NCI-H1417 (cell line): ENCODE measurements around the gene SNX20.

Experiments used
- DNase-seq, 3 experiments: peaks; one replicate each; lab custom pipeline; 2025; lab: John Stamatoyannopoulos, UW

SNX20 gene

GRCh38 chr16:50659806-50660205 lies 21.3 kb downstream of the SNX20 start:
- no peak for DNase-seq

DNA sequence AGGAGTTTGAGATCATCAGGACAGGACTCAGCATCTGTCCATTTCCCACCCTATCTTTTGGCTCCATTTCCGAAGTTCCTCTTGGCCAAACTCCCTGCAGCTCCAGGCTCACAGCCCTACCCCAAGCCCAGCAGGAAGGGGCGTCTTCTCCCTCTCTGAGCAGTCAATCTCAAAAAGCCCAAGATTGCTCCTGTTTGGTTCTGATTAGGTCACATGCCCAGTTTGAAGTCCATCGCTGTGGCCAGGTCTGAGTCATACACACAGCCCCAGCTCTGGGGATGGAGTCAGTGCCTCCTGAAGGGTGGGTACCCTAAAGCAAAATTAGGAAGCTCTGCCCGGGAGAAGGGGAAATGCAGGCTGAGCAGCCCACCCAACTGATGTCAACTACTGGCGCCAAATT lies 23.9 kb downstream of the SNX20 start:
- no peak for DNase-seq

- DNase-seq = no peak
Observed at GRCh38 chr16:50655558-50656055, 25.5 kb downstream of the SNX20 start.

- DNase-seq = no peak
Observed at GRCh38 chr16:50653633-50654519, 27.2 kb downstream of the SNX20 start.

- no peak for DNase-seq
Observed at GRCh38 chr16:50652836-50653425, 28.2 kb downstream of the SNX20 start.

DNA sequence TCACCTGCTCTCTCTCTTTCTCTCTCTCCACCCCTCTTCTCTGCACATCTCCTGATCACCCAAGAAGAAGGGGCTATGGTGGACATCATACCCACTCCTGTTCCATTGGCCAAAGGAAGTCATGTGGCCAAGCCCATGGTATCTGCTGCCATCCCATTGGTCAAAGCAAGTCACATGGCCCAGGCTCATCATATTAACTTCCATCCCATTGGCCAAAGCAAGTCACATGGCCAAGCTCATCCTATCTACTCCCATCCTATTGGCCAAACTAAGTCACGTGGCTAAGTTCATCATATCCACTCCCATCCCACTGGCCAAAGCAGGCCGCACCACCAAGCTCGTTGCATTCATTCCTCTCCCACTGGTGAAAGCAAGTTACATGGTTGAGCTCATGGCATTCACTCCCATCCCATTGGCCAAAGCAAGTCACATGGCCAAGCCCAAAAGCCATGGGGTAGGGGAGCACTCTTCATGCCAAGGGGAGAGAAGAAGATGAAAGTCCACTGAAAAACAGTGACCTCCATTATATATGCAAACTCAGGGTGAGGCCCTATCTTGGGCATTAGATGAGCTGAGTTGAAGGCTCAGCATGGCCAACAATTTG lies 29.2 kb downstream of the SNX20 start:
- DNase-seq = no peak

DNA sequence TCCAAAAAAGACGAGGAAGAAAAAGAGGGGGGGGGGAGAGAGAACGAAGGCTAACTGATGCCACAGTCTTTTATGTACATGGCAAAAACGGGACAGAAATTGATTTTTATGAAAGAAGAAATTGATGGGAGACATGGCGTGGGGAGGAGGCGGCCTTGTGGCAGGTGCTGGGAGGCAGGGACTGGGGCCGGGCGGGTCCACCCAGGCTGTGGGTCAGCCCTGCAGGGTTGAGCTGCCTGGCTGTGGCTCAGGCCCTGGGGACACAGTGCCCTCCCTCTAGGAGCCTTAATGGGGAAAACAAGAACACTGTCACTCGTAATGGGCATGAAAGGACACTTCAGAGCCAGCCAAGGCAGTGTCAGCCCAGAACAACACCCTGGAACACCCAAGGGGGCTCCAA lies 34.8 kb downstream of the SNX20 start:
- no peak for DNase-seq

DNA sequence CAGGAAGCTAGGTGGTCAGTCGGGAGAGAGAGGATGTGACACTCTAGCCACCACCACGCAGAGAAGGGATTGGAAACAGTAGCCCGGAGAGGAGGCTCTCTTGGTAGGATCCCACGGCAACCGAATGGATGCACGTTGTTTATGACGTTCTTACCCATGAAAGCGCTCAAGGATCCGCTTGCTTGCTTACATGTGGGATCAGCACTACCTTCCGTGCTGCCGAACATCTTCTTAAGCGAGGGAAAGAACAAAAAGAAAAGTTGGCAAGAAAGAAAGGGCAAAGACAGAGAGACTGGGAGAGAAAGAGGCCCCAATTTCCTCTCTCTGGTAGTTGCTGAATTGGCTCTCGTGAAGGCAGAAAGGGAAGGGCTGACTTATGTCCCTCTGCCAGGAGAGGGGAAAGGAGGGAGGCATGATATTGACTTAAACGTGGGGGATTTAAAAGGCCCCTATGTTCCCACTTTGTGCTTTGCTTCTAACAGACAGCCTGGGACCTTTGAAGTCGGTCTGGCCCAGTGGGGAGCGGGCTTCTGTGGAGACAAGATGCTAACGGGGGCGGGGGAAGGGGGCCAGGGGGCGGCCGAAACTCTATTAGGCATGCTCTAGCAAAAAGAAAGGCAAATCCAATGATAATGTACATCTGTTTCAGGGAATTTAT lies 35.4 kb downstream of the SNX20 start:
- no peak for DNase-seq

GRCh38 chr16:50644729-50645128 lies 36.4 kb downstream of the SNX20 start:
- no peak for DNase-seq

DNA sequence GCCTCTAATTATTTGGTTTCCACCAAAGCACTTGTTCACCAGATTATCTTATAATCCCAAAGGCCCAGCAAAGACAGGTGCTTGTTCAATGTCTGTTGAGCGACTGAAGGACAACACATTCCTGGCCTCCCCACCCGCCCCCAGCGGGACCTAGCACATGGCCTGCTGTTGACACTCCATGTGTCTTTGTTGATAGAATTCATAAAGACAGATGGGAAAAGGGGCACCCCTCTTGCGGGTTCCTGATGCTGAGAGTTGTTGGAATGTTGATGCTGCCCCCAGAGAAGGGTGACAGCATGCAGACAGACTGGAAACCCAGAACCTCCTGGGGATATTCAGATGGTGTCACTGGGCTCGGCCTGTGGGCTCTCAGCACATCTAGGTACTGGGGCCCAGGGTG lies 36.9 kb downstream of the SNX20 start:
- no peak for DNase-seq

DNA sequence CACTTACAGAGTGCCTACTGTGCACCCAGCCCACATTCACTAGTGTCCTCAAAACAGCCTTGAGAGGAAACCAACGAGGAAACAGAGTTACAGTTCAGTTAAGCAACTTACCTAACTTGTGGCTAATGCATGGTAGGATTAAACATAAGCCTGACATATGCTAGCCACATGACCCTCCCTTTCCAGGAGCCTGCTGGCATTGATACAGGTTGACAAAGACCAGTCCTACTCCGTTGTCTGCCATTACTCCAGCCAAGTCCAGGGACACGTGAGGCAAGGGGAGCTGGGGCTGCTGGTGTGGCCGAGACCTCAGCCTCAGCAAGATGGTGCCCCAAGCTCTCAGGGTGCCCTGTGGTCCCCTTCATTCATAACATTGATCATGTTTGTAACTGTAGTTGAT lies 37.9 kb downstream of the SNX20 start:
- DNase-seq = no peak

DNA sequence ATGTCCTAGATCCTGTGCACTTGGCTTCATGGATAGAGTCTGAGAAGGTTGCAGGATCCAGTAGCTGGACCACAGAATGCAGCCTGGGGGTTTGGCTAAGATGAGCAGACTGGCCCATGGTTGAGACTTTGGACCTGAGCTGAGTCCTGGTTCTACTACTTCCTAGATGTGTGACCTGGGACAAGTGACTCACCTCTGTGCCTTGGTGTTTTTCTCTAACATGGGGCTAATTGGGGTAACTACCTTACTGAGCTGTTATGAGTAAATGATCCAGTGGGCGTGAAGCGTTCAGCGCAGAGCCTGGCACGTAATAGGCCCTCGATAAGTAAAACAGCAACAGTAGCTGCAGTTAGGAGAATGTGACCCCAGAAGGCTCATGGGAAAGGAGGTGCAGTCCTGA lies 38.8 kb downstream of the SNX20 start:
- DNase-seq = no peak

GRCh38 chr16:50641818-50642187 lies 39.3 kb downstream of the SNX20 start:
- DNase-seq = no peak

- no peak for DNase-seq
Observed at GRCh38 chr16:50640919-50641817, 39.9 kb downstream of the SNX20 start.

DNA sequence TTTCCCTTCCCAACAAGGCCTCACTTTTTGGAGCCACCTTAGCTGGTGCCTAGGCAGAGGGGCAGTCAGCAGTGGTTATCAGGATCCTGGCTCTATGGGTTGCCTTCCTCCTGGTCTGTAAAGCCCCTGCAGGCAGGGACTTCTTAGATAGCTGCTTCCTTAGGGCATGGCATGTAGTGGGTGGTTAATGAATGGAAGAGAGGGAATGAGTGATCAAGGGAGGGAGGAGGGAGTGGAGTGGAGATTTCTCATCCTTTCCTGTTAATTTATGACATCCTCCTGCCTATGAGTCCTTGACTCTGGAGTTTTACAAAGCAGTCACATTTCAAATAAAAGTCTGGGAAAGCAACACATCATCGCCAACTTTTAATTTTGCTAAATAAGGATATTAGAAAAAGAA lies 40.7 kb downstream of the SNX20 start:
- DNase-seq = no peak

DNA sequence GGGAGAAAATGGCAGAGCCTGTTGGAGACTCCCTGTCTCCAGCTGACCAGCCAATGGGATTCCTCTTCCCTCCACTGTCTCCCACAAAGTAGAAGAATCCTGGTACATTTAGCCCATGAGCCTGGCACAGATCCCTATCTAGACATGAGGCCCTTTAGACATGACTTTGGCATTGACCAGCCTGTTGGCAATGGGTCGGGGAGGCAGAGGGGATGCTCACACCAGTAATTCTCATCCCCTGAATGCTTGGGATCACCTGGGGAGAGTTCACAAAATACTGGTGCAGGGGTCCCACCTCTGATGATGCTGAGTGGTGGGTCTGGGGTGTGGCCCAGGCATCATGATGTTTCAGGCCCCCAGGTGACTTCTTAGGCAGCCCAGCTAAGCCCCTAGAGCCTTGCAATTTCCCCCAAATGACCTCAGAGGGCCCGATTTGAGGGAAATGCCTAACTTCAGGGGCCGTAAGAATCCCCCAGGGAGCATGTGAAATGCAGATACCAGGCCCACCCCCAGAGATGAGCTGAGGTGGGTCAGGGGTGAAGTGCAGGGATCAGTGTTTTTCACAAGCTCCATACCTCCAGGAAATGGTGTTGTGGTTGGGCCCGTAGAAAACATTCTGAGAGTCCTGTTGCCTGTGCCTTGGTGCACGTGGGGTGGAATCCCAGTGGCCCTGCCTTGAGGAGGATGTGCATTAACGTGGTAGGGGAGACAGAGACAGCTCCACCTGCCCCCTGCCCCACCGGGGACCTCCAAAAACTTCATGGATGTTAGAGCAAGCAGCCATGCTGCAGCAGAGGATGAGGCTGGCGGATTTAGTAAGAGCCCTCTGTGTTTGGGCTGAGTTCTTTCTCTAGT lies 42.1 kb downstream of the SNX20 start:
- no peak for DNase-seq

GRCh38 chr16:50637716-50638602 lies 43.2 kb downstream of the SNX20 start:
- no peak for DNase-seq

DNA sequence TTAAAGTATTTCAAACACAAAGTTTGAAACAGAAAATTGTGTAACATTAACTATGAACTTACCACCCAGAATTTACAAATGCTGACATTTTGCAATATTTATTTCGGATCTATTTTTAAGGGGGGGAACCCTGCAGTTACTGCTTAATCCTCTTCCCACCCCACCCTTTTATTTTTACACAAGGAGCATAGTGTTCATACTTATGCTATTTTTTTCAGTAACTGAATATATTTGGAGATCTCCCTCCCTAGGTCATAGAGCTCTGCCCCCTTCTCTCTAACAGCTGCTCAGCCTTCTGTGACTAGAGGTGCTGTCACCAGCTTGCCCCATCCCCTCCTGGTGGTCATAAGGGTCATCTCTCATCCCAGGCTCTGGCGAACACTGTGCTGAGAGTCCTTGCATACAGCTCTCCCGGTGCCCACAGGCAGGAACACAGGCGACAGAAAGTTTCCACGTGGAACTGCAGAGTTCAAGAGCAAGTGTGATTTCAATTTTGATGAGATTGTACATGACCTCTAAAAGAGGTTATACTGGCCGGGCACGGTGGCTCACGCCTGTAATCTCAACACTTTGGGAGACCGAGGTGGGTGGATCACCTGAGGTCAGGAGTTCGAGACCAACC lies 44.2 kb downstream of the SNX20 start:
- DNase-seq = no peak
